Measurements from ENCODE around the gene SLC41A3.

The SLC41A3 gene

GRCh38 chr3:126087552-126088175 is 3.7 kb upstream of the SLC41A3 start:
- no peak for DNase-seq (ENCODE audit: extremely low read depth, low read depth)
- TF ChIP-seq, protein P1, sequence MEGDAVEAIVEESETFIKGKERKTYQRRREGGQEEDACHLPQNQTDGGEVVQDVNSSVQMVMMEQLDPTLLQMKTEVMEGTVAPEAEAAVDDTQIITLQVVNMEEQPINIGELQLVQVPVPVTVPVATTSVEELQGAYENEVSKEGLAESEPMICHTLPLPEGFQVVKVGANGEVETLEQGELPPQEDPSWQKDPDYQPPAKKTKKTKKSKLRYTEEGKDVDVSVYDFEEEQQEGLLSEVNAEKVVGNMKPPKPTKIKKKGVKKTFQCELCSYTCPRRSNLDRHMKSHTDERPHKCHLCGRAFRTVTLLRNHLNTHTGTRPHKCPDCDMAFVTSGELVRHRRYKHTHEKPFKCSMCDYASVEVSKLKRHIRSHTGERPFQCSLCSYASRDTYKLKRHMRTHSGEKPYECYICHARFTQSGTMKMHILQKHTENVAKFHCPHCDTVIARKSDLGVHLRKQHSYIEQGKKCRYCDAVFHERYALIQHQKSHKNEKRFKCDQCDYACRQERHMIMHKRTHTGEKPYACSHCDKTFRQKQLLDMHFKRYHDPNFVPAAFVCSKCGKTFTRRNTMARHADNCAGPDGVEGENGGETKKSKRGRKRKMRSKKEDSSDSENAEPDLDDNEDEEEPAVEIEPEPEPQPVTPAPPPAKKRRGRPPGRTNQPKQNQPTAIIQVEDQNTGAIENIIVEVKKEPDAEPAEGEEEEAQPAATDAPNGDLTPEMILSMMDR (IDR thresholded peaks at IDR 0.05; ENCODE audit: low read depth, low read length, missing control alignments) = no peak

DNA sequence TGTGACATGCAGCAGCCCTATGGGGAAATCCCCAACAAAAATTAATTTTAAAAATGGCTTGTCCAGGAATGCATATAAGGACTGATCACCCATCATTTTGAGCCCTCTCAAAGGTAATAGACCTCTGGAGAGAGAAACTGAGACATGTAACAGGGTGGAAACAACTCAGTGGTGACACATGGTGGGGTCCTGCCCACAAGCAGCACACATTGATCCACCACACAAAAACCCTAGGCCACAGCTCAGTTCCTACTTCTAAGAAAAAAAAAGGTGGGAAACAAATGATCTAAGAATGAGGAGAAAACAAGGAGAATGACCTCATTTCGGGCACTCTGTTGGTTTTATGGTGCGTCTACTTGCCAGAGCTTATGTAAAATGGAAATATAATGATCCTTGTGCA is 1.9 kb upstream of the SLC41A3 start:
- TF ChIP-seq, protein P1 (IDR thresholded peaks at IDR 0.05; ENCODE audit: low read depth, low read length, missing control alignments) = no peak
- DNase-seq (ENCODE audit: extremely low read depth, low read depth) = no peak
- no peak overlapping the region for H3K4me3 ChIP-seq (replicated peaks; ENCODE audit: low read depth, low read length)

More at GRCh38 chr3:126087552-126088175, 3.7 kb upstream of the SLC41A3 start:
- no peak overlapping the region for H3K4me3 ChIP-seq (replicated peaks; ENCODE audit: low read depth, low read length)

- DNase-seq (ENCODE audit: extremely low read depth, low read depth) = no peak
- TF ChIP-seq, protein P1 (IDR thresholded peaks at IDR 0.05; ENCODE audit: low read depth, low read length, missing control alignments) = no peak
These were observed 1.4 kb upstream of the SLC41A3 start for GRCh38 chr3:126085276-126085675.

DNA sequence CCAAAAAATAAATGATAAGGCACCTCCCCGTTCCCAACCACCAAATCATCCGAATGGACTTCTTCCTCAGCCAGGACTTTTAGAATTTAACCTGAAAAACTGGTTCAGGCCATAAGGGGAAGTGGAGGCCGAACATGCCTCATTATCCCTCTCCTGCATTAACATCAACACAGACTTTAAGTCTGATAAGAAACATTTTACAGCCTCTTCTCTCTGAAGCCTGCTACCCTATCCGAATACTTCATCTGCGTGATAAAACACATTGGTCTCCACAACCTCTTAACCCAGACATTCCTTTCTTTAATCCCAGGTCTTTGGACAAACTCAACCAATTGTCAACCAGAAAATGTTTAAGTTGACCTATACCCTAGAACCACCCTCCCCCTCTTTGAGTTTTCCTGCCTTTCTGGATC is 850 bp upstream of the SLC41A3 start:
- TF ChIP-seq, protein P1 (IDR thresholded peaks at IDR 0.05; ENCODE audit: low read depth, low read length, missing control alignments) = no peak
- no peak for DNase-seq (ENCODE audit: extremely low read depth, low read depth)
- H3K4me3 ChIP-seq (replicated peaks; ENCODE audit: low read depth, low read length) = peak overlapping the region; percentile 62

More at GRCh38 chr3:126085276-126085675, 1.4 kb upstream of the SLC41A3 start:
- H3K4me3 ChIP-seq (replicated peaks; ENCODE audit: low read depth, low read length) = no peak overlapping the region

DNA sequence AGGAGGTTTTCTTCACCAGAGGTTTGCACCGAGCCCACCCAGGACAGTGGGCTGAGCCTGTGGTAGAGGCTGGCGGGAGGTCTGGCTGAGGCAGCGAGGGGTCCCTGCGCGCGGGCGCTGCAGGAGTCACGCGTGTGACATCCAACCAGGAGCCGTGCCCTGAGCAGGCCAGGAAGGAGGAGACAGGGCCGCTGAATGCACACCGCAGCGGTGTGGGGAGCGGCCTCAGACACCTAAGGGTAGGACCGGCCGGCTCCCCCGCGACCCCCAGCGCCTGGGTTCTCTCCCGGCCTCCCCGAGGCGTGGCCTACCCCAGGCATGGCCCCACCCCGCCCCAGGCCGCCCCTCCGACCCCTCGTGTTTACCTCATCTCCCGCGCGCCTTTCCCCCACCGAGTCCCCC is 412 bp downstream of the SLC41A3 start:
- DNase-seq (ENCODE audit: extremely low read depth, low read depth) = no peak
- TF ChIP-seq, protein P1 (IDR thresholded peaks at IDR 0.05; ENCODE audit: low read depth, low read length, missing control alignments) = no peak
- H3K4me3 ChIP-seq (replicated peaks; ENCODE audit: low read depth, low read length) = peak overlapping the region; percentile 62

DNA sequence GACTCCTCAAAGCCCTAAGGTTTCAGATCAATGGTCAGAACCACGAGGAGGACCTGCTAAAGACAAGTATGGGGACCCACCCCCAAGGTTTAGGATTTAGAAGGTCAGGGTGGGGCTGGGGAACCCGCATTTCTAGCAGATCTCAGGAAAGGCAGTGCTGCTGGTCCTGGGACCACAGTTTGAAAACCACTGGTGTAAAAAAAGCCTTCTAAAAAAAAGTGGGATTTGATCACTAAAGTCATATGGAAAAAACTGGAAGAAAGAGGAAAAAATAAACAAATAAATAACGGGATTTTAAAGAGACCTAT is 832 bp downstream of the SLC41A3 start:
- peak overlapping the region; percentile 62 for H3K4me3 ChIP-seq (replicated peaks; ENCODE audit: low read depth, low read length)
- DNase-seq (ENCODE audit: extremely low read depth, low read depth) = no peak
- TF ChIP-seq, protein P1 (IDR thresholded peaks at IDR 0.05; ENCODE audit: low read depth, low read length, missing control alignments) = no peak
